HFFc6 (cell line): ENCODE measurements around the gene ASTL. TPM values are rescaled to one million over a fixed set of nuclear protein-coding genes. Genes with fewer than 3 reads are reported as not detected.
"Not testable (repeated sequence)": the region's sequence is repeated elsewhere in the genome, so short reads cannot be mapped to it uniquely, and the experiment has no call there.

ENCODE experiments used
- DNase-seq: peaks from one replicate; pipeline ENCODE4 v3.0.0-alpha.2; 2018
- H3K27ac Mint-ChIP-seq: 2 replicates; pipeline ENCODE4 v1.8.0; 2020; ENCODE audit warnings: mild to moderate bottlenecking, mixed read lengths
- H3K27me3 Mint-ChIP-seq: 2 replicates; pipeline ENCODE4 v1.8.0; 2021; ENCODE audit warnings: mild to moderate bottlenecking, moderate library complexity, mixed read lengths; ENCODE audit not compliant: insufficient read depth
- H3K36me3 Mint-ChIP-seq: 2 replicates; pipeline ENCODE4 v1.8.0; 2021; ENCODE audit warnings: low read depth, mixed read lengths
- H3K4me1 Mint-ChIP-seq: 2 replicates; pipeline ENCODE4 v1.8.0; 2020; ENCODE audit warnings: low read depth, mixed read lengths
- H3K4me3 Mint-ChIP-seq: 2 replicates; pipeline ENCODE4 v1.8.0; 2020; ENCODE audit warnings: mild to moderate bottlenecking, moderate library complexity, mixed read lengths
- H3K9me3 Mint-ChIP-seq: 2 replicates; pipeline ENCODE4 v1.8.0; 2020; ENCODE audit warnings: mild to moderate bottlenecking, mixed read lengths
- total RNA-seq, 6 experiments: library from RNA; stranded (reverse); fragmentation: NEBNext Ultra II Directional; extraction: Animal tissue kit (Norgen Biotek cat#: 25700); gene quantifications; 2 replicates in 1 of 6; 3 replicates in 5 of 6; pipeline ENCODE4 v1.2.3, GENCODE V29; 2021
- TF ChIP-seq, protein P1 (sequence below): fragments of 200-600 bp; sonication (generic); IDR thresholded peaks from 2 replicates; pipeline ENCODE4 v1.5.0; 2021; ENCODE audit warnings: antibody characterized with exemption, mild to moderate bottlenecking

Gene ASTL
- total RNA-seq, 6 experiments from 2014 or later = 0.25 to 0.39 (median 0.31) TPM; not detected in 3

DNA sequence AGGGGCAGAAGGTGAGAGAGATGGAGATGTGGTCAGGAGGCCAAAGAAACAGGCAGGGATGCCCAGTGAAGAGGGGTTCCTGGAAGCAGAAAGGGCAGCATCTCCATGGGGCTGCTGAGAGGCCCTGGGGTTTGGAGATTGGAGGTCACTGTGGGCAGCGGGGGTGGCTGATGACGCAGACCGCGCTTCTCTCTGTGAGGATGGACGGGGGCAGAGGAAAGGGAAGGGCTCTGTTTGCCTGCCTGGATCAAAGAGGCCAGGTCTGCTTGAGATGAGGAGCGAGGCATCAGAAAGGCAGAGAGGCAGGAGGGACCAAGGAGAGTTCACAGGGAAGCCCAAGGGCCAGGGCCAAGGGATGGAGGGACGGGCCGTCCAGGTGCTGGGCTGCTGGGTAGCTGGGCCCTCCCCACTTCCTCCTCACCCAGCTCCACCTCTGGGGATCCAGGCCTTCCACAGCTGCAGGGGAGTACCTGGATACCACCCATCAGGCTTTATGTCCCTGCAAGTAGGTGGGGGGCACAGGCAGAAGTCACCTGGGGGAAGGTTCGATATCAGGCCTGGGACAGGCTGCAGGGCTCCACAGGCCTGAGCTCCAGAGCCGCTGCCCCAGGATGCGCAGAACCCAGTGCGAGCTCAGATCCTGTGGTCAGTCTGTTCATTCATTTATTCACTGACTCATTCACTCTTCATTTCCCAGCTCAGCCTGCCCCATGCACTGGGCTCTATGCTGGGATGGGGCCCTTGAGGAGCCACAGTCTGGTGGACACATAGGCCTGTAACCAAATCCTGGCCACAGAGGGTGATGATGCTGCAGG, 52.6 kb downstream of the ASTL start:
- no peak overlapping the region for H3K4me3 Mint-ChIP-seq

DNA sequence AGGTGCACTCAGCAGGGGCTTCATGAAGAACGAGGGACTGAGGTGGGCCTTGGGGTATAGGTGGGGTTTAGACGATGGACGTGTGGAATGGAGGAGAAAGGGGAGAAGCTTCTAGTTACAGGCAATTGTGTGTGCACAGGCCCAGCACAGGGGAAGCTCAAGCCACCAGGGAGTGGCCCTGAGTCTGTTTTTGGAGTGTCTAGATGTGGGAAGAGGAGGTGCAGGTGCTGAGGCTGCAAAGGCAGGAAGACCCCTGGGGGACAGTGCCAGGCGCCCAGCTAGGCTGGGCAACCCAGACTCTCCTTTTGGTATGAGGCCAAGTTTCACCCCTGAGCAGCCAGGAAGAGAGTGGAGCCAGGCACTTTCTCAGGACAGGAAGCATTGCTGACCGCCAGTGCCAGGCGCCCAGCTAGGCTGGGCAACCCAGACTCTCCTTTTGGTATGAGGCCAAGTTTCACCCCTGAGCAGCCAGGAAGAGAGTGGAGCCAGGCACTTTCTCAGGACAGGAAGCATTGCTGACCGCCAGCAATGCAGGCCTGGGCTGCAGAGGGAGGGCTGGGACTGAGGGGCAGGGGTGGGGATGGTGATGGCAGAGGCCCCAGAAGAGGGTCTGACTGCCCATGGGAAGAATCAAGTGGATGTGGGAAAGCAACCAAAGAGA, 53.3 kb downstream of the ASTL start:
- not testable (repeated sequence) for H3K4me1 Mint-ChIP-seq, H3K27ac Mint-ChIP-seq

More for the DNA sequence above, 52.6 kb downstream of the ASTL start:
- Mint-ChIP-seq H3K9me3 (no peaks in the 10 kb centered on the region), H3K27ac (no peak overlapping the region), H3K4me1 (peaks cover 6% of the 10 kb centered on the region; the same call in 1 of the 2 replicates), H3K36me3 (no peaks in the 10 kb centered on the region), H3K27me3 (peaks cover 22% of the 10 kb centered on the region)
- DNase-seq = no peak
- TF ChIP-seq, protein P1, sequence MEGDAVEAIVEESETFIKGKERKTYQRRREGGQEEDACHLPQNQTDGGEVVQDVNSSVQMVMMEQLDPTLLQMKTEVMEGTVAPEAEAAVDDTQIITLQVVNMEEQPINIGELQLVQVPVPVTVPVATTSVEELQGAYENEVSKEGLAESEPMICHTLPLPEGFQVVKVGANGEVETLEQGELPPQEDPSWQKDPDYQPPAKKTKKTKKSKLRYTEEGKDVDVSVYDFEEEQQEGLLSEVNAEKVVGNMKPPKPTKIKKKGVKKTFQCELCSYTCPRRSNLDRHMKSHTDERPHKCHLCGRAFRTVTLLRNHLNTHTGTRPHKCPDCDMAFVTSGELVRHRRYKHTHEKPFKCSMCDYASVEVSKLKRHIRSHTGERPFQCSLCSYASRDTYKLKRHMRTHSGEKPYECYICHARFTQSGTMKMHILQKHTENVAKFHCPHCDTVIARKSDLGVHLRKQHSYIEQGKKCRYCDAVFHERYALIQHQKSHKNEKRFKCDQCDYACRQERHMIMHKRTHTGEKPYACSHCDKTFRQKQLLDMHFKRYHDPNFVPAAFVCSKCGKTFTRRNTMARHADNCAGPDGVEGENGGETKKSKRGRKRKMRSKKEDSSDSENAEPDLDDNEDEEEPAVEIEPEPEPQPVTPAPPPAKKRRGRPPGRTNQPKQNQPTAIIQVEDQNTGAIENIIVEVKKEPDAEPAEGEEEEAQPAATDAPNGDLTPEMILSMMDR = no peak

DNA sequence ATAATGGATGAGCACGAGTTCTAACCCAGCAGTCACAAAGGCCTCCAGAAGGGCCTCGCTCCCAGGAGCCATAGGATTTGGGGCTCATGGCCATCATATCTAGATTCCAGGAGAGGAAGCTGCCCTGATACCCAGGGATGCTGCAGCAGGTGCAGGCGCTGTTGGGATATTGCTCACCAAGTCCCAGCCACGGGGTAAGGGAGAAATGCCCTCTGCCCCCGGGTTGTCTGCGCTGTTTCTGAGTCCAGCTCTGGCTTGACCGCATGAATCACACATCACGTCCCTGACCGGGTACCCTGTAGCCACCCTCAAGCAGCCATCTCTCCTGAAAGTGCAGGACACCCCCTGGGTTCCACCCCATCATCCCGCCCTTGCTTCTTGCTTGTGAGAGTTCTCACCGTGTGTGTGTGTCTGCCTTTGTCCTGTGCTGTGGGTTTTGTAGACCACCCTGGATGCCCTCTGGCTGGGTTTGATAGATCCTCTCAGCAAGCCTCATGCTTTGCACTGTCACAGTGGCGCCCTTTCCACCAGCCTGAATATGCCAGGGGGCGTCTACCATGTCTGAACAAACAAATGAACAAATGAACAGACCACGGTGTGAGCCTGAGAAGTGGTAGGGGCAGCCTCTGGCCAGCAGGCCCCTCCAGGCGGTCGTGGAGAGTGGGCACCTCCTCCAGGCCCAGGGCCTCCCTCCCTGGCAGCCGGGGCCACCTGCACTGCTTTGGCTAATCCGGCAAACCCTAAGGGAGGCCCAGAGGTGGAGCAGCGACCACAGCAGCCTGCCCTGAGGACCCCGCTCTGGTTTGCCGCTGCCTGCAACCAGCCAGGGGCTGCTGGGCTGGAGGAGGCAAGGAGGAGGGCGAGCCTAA, 54.1 kb downstream of the ASTL start:
- Mint-ChIP-seq H3K4me3 (no peak overlapping the region), H3K9me3 (no peaks in the 10 kb centered on the region), H3K27me3 (peaks cover 25% of the 10 kb centered on the region), H3K27ac (no peak overlapping the region), H3K36me3 (no peaks in the 10 kb centered on the region), H3K4me1 (peaks cover 6% of the 10 kb centered on the region; the same call in 1 of the 2 replicates)
- TF ChIP-seq, protein P1 = no peak
- DNase-seq = no peak

More for the DNA sequence above, 53.3 kb downstream of the ASTL start:
- H3K4me3 Mint-ChIP-seq, DNase-seq, H3K9me3 Mint-ChIP-seq, H3K36me3 Mint-ChIP-seq: not testable (repeated sequence)
- peaks cover 26% of the 10 kb centered on the region for H3K27me3 Mint-ChIP-seq

DNA sequence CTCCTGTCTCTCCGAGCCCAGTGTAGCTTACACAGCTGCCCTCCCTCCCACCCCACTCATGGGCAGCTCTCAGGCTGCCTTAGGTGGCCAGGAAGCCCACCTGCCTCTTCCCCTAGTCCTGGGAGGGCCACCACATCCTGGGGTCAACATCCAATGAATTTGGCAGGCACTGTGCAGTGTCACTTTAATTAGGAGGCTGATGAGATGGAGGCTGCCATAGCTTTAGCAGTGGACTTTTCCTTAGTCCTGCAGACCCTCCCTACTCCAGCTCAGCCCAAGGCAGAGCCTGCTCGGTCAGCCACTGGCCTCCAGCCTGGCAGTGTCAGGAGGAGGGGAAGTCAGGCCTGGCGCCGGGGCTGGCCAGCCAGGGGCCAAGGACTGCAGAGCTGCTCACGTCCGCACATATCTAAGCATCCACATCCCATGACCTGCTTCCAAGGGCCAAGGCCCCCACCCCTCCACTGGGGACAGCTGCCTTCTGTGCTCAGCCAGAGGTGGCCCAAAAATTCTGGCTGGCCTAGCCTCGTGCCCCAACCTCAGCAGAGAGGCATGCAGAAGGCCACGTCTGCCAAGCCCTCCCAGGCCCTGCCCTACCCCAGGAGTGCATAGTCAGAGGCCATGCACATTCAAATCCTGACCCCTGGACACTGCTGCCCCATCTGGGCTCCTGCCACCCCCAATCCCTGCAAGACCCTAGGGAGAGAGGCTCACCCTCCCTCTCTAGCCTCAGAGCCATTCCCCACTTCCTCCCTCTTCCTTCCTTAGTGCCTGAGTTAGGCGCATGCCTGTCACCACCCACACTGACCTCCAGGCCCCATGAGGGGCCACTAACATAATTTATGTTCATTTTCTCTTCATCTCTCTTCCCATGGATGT, 55.0 kb downstream of the ASTL start:
- H3K9me3 Mint-ChIP-seq = no peaks in the 10 kb centered on the region
- DNase-seq = no peak
- no peaks in the 10 kb centered on the region for H3K36me3 Mint-ChIP-seq
- no peak overlapping the region for H3K4me3 Mint-ChIP-seq
- peaks cover 19% of the 10 kb centered on the region for H3K27me3 Mint-ChIP-seq
- peaks cover 6% of the 10 kb centered on the region; the same call in 1 of the 2 replicates for H3K4me1 Mint-ChIP-seq
- no peak overlapping the region for H3K27ac Mint-ChIP-seq
- TF ChIP-seq, protein P1 = no peak

DNA sequence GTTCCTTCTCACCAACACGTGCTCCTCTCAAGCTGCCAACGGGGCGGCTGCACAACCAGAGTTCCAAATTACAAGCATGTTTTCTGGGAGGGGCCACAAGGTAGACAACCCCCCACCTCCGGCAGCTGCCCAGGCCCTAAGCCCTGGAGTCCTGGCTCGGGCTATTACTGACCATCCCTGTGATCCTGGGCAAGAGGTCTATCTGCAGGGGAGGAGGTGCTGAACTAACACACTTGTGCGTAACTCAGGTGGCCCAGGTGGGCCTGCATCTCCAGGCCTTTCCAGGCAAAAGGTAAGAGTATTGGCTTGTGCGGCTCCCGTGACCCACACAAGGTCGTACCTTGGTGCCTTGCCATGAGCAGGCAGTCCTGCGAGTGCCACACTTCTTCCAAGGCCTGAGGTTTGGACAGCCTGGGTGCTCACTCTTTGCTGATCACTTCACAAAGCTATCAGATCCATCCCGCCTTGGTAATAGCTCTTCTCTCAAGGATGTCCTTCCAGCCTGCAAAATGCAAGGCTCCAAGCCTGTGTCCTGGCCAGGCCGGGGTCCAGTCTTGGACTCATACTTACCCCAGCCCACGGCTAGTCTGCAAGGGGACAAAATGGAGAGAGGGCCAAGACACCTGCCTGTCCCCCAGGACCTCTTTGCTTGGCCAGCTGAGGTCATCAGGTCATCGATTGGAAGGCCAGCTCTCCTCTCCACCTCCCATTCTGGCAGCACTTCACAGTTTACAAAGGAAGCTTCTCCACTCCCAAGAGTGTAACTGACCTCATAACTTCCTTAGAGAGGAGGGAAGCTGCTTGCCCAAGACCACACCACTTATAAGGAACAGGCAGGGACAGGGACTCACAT, 55.9 kb downstream of the ASTL start:
- no peak overlapping the region for H3K4me3 Mint-ChIP-seq
- H3K27me3 Mint-ChIP-seq = peaks cover 16% of the 10 kb centered on the region
- TF ChIP-seq, protein P1 = no peak
- H3K27ac Mint-ChIP-seq = no peak overlapping the region
- no peak for DNase-seq
- peaks cover 5% of the 10 kb centered on the region; the same call in 1 of the 2 replicates for H3K4me1 Mint-ChIP-seq
- H3K9me3 Mint-ChIP-seq = no peaks in the 10 kb centered on the region
- no peaks in the 10 kb centered on the region for H3K36me3 Mint-ChIP-seq
